Body of pancreas (tissue), 4 donors: Measurements from ENCODE around the gene OR2AK2. TPM values are rescaled to one million over a fixed set of nuclear protein-coding genes. Genes with fewer than 3 reads are reported as not detected.

ENCODE experiments used
- ATAC-seq: fragments of 150-250 bp; one replicate; pipeline ENCODE4 v1.9.1; 2016
- DNase-seq, 4 donors: peaks; one replicate each; pipeline ENCODE4 v3.0.0-alpha.2; 2019
- H3K27ac ChIP-seq, 4 donors: fragments of 200-600 bp; sonication (generic); 1 replicate in 3 of 4; 2 replicates in 1 of 4; pipeline versions ENCODE4 v1.5.1 to v1.6.1; 2016 to 2019; ENCODE audit warnings: mild to moderate bottlenecking in 1 of 4, mixed read lengths in 1 of 4, moderate library complexity in 1 of 4
- H3K27me3 ChIP-seq, 2 donors: fragments of 200-600 bp; sonication (generic); one replicate each; pipeline ENCODE4 v1.6.0; 2016; ENCODE audit warnings: mild to moderate bottlenecking in 1 of 2
- H3K36me3 ChIP-seq, 2 donors: fragments of 200-600 bp; sonication (generic); replicated peaks in 1 of 2; 2 replicates each; pipeline ENCODE4 v1.5.1; 2016; ENCODE audit warnings: low read depth in 2 of 2; ENCODE audit not compliant: insufficient read depth in 1 of 2
- H3K4me1 ChIP-seq: fragments of 200-600 bp; sonication (generic); one replicate; pipeline ENCODE4 v1.6.0; 2016
- H3K4me3 ChIP-seq, 2 donors: fragments of 200-600 bp; sonication (generic); 1 replicate in 1 of 2; 2 replicates in 1 of 2; pipeline ENCODE4 v1.5.1; 2016 to 2019
- H3K9me3 ChIP-seq, 3 donors: fragments of 200-600 bp; sonication (generic); 1 replicate in 2 of 3; 2 replicates in 1 of 3; pipeline ENCODE4 v1.5.1; 2016
- POLR2A ChIP-seq, 3 donors: fragments of 450-650 bp; IDR thresholded peaks; one replicate each; pipeline ENCODE4 v1.6.1; 2016; ENCODE audit warnings: antibody characterized with exemption in 3 of 3, mild to moderate bottlenecking in 2 of 3
- WGBS, 2 donors: methylation state at CpG; one replicate each; pipeline ENCODE4 v1.1.5; 2017; 5-methylcytosine and 5-hydroxymethylcytosine counted together
- intact Hi-C: fragments of 100-400 bp; cut with DNase I; formaldehyde crosslinking; loops from one replicate; pipeline ENCODE4 v1.15.1; 2023
- small RNA-seq: library from RNA; depleted of rRNA; stranded (forward); fragments of <200 nt; gene quantifications from one replicate; pipeline ENCODE3, GENCODE V24; 2016
- total RNA-seq, 2 donors: library from RNA; depleted of rRNA; stranded (reverse); fragments of >200 nt; gene quantifications; one replicate each; pipeline ENCODE4 v1.1.0, GENCODE V29; 2016
- TF ChIP-seq, protein P1 (sequence below), 7 experiments: fragments of 450-650 bp in 4 of 7; fragments of 200-600 bp in 3 of 7; sonication (generic) in 3 of 7; IDR thresholded peaks; one replicate each; pipeline ENCODE4 v1.5.1; 2016 to 2019; ENCODE audit warnings: antibody characterized with exemption in 7 of 7

Gene OR2AK2
- total RNA-seq, 2 donors from 2014 or later = not detected

DNA sequence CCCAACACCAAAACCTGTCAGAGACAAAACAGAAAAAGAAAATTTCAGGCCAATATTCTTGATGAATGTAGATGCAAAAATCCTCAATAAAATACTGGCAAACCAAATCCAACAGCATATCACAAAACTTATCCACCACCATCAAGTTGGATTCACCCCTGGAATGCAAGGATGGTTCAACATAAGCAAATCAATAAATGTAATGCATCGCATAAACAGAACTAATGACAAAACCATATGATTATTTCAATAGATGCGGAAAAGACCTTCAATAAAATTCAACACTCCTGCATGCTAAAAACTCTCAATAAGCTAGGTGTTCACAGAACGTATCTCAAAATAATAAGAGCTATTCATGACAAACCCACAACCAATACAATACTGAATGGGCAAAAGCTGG lies 44.6 kb downstream of the OR2AK2 start:
- Histone ChIP-seq H3K4me1 (no peaks in the 10 kb centered on the region), H3K36me3 (no peaks in the 10 kb centered on the region), H3K4me3 (no peak overlapping the region), H3K27ac (no peak overlapping the region), H3K27me3 (no peaks in the 10 kb centered on the region), H3K9me3 (peaks cover 0 to 8% (median 0%) of the 10 kb centered on the region in 3 donors)
- ATAC-seq (no peak), DNase-seq (no peak)
- TF ChIP-seq, protein P1, sequence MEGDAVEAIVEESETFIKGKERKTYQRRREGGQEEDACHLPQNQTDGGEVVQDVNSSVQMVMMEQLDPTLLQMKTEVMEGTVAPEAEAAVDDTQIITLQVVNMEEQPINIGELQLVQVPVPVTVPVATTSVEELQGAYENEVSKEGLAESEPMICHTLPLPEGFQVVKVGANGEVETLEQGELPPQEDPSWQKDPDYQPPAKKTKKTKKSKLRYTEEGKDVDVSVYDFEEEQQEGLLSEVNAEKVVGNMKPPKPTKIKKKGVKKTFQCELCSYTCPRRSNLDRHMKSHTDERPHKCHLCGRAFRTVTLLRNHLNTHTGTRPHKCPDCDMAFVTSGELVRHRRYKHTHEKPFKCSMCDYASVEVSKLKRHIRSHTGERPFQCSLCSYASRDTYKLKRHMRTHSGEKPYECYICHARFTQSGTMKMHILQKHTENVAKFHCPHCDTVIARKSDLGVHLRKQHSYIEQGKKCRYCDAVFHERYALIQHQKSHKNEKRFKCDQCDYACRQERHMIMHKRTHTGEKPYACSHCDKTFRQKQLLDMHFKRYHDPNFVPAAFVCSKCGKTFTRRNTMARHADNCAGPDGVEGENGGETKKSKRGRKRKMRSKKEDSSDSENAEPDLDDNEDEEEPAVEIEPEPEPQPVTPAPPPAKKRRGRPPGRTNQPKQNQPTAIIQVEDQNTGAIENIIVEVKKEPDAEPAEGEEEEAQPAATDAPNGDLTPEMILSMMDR (IDR thresholded peaks at IDR 0.05) = no peak
- no peak for TF ChIP-seq POLR2A (IDR thresholded peaks at IDR 0.05)
- 71 to 75% methylated on average over 3 of the region's 3 CpGs for WGBS, 2 donors
- intact Hi-C loops = no loop called here

DNA sequence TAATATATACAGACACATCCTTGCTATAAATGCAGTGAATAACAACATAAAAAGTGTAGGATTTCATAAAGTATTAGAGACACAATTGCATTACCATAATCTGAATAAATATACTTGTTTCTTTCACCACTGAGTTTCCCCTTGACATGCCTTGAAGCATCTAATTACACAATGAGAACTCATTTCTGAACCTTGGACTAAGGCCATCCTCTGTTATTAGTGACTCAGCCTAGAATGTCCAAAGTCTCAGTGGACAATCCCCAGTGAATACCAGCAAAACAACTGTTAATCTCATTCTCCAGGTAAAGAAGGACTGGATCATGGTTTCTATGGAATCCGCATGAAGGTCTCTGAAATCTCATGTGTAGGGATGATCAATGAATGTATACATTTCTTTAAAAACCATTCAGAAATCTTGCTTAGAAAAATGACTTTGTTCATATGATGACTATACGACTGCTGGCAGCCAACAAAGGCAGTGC lies 48.2 kb downstream of the OR2AK2 start, which contains the start of gene OR2L5:
Gene OR2L5 (plus strand): TSS at position 432 of the 482 bp plus-strand sequence. CDS start 8,288 bp downstream, outside the sequence.
- Histone ChIP-seq H3K27me3 (no peaks in the 10 kb centered on the region), H3K9me3 (peaks cover 0 to 8% (median 0%) of the 10 kb centered on the region in 3 donors), H3K4me1 (no peaks in the 10 kb centered on the region), H3K36me3 (no peaks in the 10 kb centered on the region), H3K27ac (no peak within 1 kb of the TSS), H3K4me3 (no peak within 1 kb of the TSS)
- DNase-seq (no peak), ATAC-seq (no peak)
- 55 to 65% methylated on average over 2 of the region's 2 CpGs for WGBS, 2 donors
- TF ChIP-seq, protein P1 (IDR thresholded peaks at IDR 0.05) = no peak
- TF ChIP-seq POLR2A (IDR thresholded peaks at IDR 0.05) = no peak
- intact Hi-C loops = no loop called here

DNA sequence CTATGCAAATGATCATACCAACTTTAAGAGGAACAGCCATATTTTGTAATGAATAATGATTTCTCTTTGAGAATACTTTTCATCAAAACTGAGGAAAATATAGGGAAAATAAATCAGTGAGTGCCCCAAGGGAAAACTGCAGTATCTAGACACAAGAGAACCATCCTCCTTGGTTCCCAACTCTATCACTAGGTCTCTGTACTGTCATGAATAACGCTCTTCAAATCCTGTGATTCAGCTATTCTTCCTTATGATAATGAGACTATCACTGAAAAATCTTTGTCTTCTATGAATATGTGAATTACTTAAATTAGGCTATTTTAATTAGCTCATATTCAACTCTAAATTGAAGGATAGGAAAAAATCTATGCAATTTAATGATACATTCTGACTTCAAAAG lies 50.8 kb downstream of the OR2AK2 start:
- no peaks in the 10 kb centered on the region for H3K36me3 ChIP-seq
- no peak overlapping the region for H3K27ac ChIP-seq
- ATAC-seq (no peak), DNase-seq (no peak)
- intact Hi-C loops = no loop called here
- 45 to 55% methylated on average over 1 of the region's 1 CpG for whole genome bisulfite sequencing, 2 donors
- peaks cover 0 to 8% (median 0%) of the 10 kb centered on the region in 3 donors for H3K9me3 ChIP-seq
- TF ChIP-seq, protein P1 (IDR thresholded peaks at IDR 0.05) = no peak
- no peak for TF ChIP-seq POLR2A (IDR thresholded peaks at IDR 0.05)
- H3K4me1 ChIP-seq = no peaks in the 10 kb centered on the region
- H3K4me3 ChIP-seq = no peak overlapping the region
- H3K27me3 ChIP-seq = no peaks in the 10 kb centered on the region

Small RNA genes lying within 50 kb of the gene (small RNA-seq; reads per million reads assigned to genes)
- not detected for gene RF00019

Other genes with a start within 250 kb of the OR2AK2 start
- gene OR6F1, start 248.6 kb upstream of the OR2AK2 start, total RNA-seq = not detected
- 1 to 10 TPM in 1 of 2 donors, not detected in 1; 1.3 TPM for gene OR14K1, start 226.6 kb upstream of the OR2AK2 start, total RNA-seq
- gene OR14A2, start 217.1 kb upstream of the OR2AK2 start, total RNA-seq = not detected
- not detected for gene OR1C1, start 204.7 kb upstream of the OR2AK2 start, total RNA-seq
- not detected for gene OR14A16, start 141.1 kb upstream of the OR2AK2 start, total RNA-seq
- gene OR11L1, start 123.3 kb upstream of the OR2AK2 start, total RNA-seq = not detected
- gene TRIM58, start 108.0 kb upstream of the OR2AK2 start, total RNA-seq = 1 to 10 TPM in 1 of 2 donors, under 1 TPM in 1; 0.99 to 3.4 TPM
- gene OR2W3, start 69.6 kb upstream of the OR2AK2 start, total RNA-seq = 1 to 10 TPM in 1 of 2 donors, not detected in 1; 1.3 TPM
- not detected for gene OR2T8, start 45.0 kb upstream of the OR2AK2 start, total RNA-seq
- gene OR2AJ1, start 40.3 kb upstream of the OR2AK2 start, total RNA-seq = not detected
- not detected for gene OR2L8, start 16.4 kb upstream of the OR2AK2 start, total RNA-seq
- gene OR2L5, start 48.4 kb downstream of the OR2AK2 start, total RNA-seq = not detected
- gene OR2L2, start 64.8 kb downstream of the OR2AK2 start, total RNA-seq = not detected
- not detected for gene OR2L3, start 81.6 kb downstream of the OR2AK2 start, total RNA-seq
- gene OR2L13, start 130.0 kb downstream of the OR2AK2 start, total RNA-seq = not detected
- gene OR2M5, start 179.9 kb downstream of the OR2AK2 start, total RNA-seq = not detected
- gene OR2M2, start 209.6 kb downstream of the OR2AK2 start, total RNA-seq = not detected
- not detected for gene OR2M3, start 232.0 kb downstream of the OR2AK2 start, total RNA-seq